Panc1 (cell line): Measurements from ENCODE around the gene STRA6.

Source experiments
- CTCF ChIP-seq: fragments of 450-650 bp; IDR thresholded peaks from 2 replicates; pipeline ENCODE4 v1.5.1; 2017; ENCODE audit warnings: mild to moderate bottlenecking
- POLR2AphosphoS5 ChIP-seq: IDR thresholded peaks from 2 replicates; pipeline ENCODE4 v1.6.1; 2012; ENCODE audit warnings: mild to moderate bottlenecking, low read depth, low read length, moderate library complexity

GRCh38 chr15:74135041-74135565 lies 67.5 kb downstream of the STRA6 start:
- TF ChIP-seq CTCF (no peak), POLR2AphosphoS5 (no peak)
